ENCODE results near the gene NHLH1.

Gene NHLH1

GRCh38 chr1:160412028-160412362 lies 45.1 kb downstream of the NHLH1 start:
- DNase-seq (ENCODE audit: low read depth in 2 of 2) = no peak

GRCh38 chr1:160413716-160414115 lies 46.8 kb downstream of the NHLH1 start:
- DNase-seq (ENCODE audit: low read depth in 2 of 2) = no peak

DNA sequence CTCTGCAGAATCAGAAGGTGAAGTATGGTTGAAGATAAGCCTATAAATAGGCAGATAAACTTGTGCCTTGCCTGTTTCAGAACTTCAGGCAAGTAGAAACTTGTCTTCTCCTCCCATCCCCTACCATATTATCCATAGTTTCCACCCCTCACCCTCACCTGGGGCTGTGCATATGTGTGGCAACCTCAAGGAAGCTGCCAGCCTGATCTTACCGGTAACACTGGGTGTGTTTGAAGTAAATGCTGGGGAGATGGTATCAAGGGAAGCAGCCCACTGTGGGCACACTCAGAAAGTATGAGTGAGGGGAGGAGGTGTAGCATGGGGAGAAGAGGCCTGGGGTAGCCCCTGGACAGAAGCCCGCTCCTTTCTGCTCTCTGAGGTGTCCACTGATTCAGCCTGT lies 48.0 kb downstream of the NHLH1 start:
- no peak for DNase-seq (ENCODE audit: low read depth in 2 of 2)

GRCh38 chr1:160415696-160416290 lies 48.9 kb downstream of the NHLH1 start:
- no peak for DNase-seq (ENCODE audit: low read depth in 2 of 2)

DNA sequence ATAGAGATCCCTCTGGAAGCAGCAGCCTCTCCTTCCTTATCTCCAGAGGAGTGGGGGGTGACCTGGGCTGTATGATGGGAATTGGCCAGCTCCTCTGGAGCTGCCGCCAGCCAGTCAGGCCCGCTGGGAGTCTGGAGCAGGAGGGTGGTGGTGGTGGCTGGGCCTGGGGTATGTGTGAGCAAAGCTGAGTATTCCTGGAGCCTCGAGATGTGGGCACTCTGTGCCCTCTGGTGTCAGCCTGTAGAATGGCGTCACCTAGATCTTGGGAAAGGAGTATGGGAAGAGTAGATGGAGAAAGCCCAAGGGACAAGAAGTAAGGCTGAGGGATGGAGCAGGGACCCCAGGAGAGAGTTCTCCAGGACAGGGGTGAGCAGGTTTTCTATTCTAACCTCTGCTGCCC lies 49.5 kb downstream of the NHLH1 start:
- no peak for DNase-seq (ENCODE audit: low read depth in 2 of 2)

DNA sequence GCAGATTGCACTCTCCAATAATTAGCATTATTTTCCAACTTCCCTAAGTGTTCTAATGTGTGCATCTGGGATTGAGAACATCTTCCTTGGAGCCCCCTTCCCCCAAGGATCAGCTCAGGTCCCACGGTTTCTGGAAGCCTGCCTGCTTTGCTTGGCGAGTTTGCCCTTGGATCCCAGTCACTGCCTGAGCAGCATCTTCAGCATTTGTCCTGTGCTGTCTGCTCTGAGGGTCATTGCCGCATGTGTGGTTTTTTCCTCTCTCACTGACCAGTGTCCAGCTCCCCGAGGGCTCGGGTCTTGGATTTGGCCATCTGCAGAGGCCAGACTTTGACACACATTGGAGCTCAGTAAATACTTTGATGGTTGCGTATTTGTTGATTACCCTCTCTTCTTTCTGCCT lies 51.6 kb downstream of the NHLH1 start:
- no peak for DNase-seq (ENCODE audit: low read depth in 2 of 2)

GRCh38 chr1:160419150-160419837 lies 52.4 kb downstream of the NHLH1 start:
- no peak for DNase-seq (ENCODE audit: low read depth in 2 of 2)

- no peak for DNase-seq (ENCODE audit: low read depth in 2 of 2)
Observed at GRCh38 chr1:160419838-160420169, 52.9 kb downstream of the NHLH1 start.

DNA sequence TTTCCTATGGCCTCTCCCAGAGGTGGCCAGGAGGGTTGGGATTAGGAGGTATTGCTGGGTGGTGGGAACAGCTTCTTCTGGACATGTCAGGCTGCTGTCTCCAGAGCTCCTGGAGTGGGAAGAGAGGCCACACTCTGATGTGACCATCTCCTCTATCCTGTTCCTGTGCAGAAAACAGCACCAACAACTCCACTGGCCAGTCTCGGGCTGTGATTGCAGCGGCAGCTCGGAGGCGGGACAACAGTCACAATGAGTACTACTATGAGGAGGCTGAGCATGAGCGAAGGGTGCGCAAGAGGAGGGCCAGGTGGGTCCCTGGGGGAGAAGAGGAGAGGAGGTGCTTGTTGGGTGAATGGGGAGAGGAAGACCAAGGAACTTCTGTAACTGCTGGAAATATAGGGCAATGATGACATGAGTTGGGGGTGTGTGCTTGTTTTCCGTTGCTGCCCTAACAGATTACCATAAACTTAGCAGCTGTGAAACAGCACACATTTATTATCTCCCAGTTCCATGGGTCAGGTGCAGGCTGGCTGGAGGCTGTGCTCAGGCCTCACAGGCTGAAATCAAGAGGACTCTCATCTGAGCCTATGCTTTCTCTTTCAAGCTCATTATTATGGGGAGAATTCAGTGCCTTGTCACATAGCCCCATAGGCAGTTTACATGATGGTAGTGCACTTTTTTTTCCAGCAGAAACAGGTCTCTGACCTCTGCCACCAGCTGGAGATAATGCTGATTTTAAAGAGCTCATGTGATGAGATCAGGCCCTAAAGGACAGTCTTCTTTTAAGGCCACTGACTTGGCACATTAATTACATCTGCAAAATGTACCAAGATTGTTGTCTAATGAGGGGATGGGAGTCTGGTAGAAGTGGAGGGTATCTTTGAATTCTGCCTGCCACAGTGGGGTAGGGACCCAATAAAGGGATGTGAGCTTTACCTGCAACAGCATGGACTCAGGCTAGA lies 54.3 kb downstream of the NHLH1 start:
- DNase-seq (ENCODE audit: low read depth in 2 of 2) = no peak

GRCh38 chr1:160421881-160422280 lies 55.0 kb downstream of the NHLH1 start:
- DNase-seq (ENCODE audit: low read depth in 2 of 2) = no peak
